ENCODE measurements around the gene CRYGB. TPM values are rescaled to one million over a fixed set of nuclear protein-coding genes. Genes with fewer than 3 reads are reported as not detected.
"Not testable (repeated sequence)": the region's sequence is repeated elsewhere in the genome, so short reads cannot be mapped to it uniquely, and the experiment has no call there.

CRYGB gene
- total RNA-seq, 1 donor from 2014 or later: not detected

DNA sequence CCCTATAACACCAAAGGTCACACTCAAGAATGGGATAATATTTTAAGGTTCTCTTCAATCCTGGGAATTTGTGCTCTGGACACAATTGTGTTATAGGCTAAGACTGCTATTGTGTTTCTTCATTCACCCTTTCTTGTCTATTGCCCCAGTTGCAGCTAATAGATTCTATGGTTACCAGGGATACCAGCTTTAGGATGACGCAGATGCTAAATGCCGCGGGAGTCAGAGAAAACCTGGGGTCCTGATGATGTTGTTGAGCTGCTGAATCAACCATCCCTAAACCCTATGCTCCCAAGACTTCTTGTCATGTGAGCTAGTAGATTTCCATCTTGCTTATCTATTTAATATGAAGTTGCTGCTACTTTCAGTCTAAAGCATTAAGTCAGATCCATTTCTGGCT lies 27.0 kb downstream of the CRYGB start:
- DNase-seq (ENCODE audit: low read depth in 2 of 2): no peak

- not testable (repeated sequence) for DNase-seq (ENCODE audit: low read depth in 2 of 2)
These were observed 28.6 kb downstream of the CRYGB start for GRCh38 chr2:208117390-208117789.

- DNase-seq (ENCODE audit: low read depth in 2 of 2): no peak
These were observed 33.0 kb downstream of the CRYGB start for GRCh38 chr2:208112969-208113368.

GRCh38 chr2:208112273-208112745 lies 33.6 kb downstream of the CRYGB start:
- DNase-seq (ENCODE audit: low read depth in 2 of 2): not testable (repeated sequence)

GRCh38 chr2:208103616-208104015 lies 42.3 kb downstream of the CRYGB start:
- DNase-seq (ENCODE audit: low read depth in 2 of 2): no peak

- DNase-seq (ENCODE audit: low read depth in 2 of 2): peak; percentile 20 to 27
These were observed 44.0 kb downstream of the CRYGB start for GRCh38 chr2:208101716-208102631.

DNA sequence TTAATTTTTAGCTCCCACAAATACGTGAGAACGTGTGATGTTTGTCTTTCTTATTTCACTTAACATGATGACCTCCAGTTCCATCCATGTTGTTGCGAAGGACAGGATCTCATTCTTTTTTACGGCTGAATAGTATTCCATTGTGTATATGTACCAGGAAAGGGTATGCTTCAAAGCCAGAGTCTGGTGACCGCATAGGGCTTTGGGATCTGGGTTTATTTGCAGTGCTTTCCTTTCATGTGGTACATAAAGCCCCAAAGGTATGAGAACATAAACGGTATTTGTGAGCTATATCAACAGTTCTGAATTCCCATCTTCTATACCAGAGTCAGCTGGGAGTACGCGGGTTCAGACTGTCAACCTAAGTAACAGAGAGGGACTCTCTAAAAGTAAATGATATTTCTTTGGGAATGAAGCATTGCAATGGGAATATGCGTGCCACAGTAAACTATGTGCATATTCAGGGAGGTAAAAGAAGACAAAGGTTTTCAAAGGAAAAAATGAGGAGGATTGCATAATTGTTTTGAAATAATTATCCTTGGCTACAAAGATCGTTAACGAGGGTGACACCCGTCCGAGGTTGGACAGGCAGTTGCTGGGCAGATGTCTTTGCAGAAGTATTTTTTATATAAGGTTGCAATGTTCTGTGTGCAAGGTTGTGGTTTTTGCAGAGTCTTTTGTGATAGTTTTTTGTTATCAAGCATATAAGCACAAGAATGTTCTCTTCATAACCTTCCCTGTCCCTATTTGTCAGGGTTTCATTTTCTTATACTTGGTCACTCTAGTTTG lies 46.1 kb downstream of the CRYGB start:
- DNase-seq (ENCODE audit: low read depth in 2 of 2): no peak

DNA sequence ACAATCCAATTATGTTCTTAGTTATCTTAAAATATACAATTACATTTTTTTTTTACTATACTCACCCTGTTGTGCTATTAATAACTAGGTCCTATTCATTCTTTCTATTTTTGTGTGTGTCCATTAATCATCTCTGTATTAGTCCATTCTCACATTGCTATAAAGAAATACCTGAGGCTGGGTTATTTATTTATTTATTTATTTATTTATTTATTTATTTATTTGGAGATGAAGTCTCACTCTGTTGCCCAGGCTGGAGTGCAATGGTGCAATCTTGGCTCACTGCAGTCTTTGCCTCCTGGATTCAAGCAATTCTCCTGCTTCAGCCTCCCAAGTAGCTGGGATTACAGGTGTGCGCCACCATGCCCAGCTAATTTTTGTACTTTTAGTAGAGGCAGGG lies 47.3 kb downstream of the CRYGB start:
- not testable (repeated sequence) for DNase-seq (ENCODE audit: low read depth in 2 of 2)

- no peak for DNase-seq (ENCODE audit: low read depth in 2 of 2)
These were observed 47.7 kb downstream of the CRYGB start for GRCh38 chr2:208098267-208098666.

DNA sequence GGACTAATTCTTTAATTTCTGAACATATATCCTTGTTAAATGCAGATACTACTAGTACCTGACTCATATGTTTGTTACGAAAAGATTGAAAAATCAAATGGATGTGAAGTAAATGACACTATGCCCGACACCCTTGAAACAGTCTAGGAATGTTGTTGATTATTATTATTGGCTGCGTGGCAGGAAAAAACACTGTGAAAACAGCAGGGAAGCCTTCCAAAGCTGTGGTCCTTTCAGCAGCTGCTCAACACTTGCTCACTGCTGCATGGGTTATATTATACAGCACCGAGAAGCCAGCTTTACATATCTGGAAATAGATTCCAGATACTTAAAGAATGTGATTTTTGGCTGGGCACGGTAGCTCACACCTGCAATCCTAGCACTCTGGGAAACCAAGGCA lies 48.2 kb downstream of the CRYGB start:
- DNase-seq (ENCODE audit: low read depth in 2 of 2): peak in 1 of 2 donors; percentile 58

DNA sequence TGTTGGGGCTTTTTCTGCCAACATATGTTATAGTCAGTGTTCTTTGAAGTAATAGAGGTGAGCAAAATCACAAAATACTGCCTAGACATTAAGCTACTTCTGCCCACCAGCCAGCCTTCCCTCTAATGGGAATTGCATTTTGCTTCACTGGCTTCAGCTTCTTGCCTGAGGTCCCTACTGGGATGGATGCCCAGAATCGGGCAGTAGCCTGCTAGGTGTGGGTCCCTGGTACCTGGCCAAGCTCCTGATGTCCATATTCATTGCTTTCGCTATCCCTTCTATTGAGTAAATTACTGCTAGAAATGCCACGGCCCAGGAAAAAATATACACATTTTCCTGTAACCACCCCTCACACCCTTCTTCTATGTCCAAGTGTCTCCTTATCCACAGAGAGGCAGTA lies 48.6 kb downstream of the CRYGB start:
- no peak for DNase-seq (ENCODE audit: low read depth in 2 of 2)

DNA sequence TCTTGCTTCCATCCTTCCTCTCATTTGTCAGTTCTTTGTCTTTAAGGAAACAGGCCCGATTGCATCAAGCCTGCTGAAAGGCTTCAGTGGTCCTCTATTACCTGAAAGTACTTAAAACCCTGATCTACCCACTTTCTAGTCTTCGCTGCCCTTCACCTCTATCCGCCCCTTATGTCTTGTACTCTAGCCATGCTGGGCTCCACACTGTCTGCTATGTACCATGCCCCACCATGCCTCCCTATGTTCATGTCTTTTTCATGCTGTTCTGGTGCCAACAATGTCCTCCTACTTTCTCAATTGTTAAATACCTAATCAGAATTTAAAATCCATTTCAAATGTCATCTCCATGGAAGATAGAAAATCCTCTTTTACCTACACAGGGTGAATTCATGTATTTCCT lies 49.9 kb downstream of the CRYGB start:
- DNase-seq (ENCODE audit: low read depth in 2 of 2): no peak

GRCh38 chr2:208093128-208093527 lies 52.8 kb downstream of the CRYGB start:
- no peak for DNase-seq (ENCODE audit: low read depth in 2 of 2)

Other genes starting within 250 kb of the CRYGB start
- 7.2 and 11.1 TPM in 2 replicates for gene PLEKHM3, start 120.6 kb downstream of the CRYGB start, total RNA-seq
- not detected in 2 replicates for gene CRYGD, start 21.6 kb downstream of the CRYGB start, total RNA-seq
- not detected in 2 replicates for gene CRYGC, start 16.3 kb downstream of the CRYGB start, total RNA-seq
- not detected in 2 replicates for gene CRYGA, start 17.4 kb upstream of the CRYGB start, total RNA-seq
- not detected in 2 replicates for gene C2orf80, start 43.9 kb upstream of the CRYGB start, total RNA-seq
- 65.1 and 118 TPM in 2 replicates for gene IDH1, start 108.9 kb upstream of the CRYGB start, total RNA-seq
- 19.3 and 24.5 TPM in 2 replicates for gene PIKFYVE, start 120.1 kb upstream of the CRYGB start, total RNA-seq

Measured in dermis microvascular lymphatic vessel endothelial cell (primary cell).